NCI-H1930 (cell line): Measurements from ENCODE around the gene DCDC2.
"Not testable (repeated sequence)": the region's sequence is repeated elsewhere in the genome, so short reads cannot be mapped to it uniquely, and the experiment has no call there.

Source experiments
- DNase-seq, 2 experiments: peaks; one replicate each; lab custom pipeline; 2025; lab: John Stamatoyannopoulos, UW

DCDC2 gene

DNA sequence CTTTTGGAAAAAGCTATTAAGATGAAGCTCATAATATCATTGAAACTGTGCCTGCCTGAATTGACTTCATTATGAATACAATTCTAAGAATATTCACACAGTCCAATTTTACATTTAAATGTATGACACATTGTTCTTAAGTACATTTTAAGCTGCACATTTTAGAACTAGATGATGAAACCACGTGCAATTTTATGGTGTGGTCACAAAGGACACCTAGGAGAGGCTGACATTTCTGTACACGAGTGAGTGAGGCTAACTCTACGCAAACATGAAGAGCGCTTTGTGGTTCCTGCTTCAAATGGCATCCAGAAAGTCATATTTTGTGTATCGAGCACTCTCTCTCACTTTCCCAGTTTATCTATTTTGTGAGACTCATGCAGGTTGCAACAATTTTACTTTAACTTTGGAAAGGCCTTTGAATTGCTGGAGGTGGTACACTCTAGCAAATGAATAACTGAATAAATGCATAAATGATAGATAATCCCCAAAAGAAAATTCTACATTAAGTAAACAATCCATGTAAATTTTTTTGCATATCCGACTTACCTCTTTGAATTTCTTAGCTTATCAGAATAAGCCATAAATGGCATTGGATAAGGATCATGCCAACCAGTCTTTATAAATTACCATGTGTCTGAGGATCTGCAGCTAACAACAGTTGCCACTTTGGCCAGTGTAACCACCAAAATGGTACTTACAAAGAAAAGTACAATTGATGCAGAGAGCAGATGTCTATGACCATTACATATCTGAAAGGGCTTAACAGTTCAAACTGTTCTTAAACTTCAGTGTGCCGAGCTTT, 134.5 kb downstream of the DCDC2 start:
- peak in 1 of 2 experiments; percentile 45 for DNase-seq

GRCh38 chr6:24219670-24220069, 138.2 kb downstream of the DCDC2 start:
- no peak for DNase-seq

DNA sequence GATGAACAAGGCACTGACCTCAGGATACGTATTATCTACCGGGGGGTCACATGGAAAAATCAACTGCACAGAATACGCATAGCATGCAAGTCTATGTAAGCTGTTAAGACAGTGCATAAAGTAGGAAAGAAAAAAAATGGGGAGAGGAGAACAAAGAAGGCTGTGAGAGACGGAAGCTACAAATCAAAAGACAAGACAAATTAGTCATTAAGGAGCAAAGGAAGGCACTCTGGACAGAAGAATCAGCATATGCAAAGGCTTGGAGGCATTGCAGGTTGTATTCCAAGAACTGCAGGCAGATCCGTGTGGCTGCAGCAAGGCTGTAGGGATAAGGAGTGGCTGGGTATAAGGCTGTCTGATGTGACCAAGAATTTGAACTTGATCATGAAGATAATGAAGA, 142.9 kb downstream of the DCDC2 start:
- DNase-seq = no peak

- peak in 1 of 2 experiments; percentile 21 for DNase-seq
Measured at GRCh38 chr6:24207413-24207812, 150.4 kb downstream of the DCDC2 start.

- peak; percentile 42 to 56 for DNase-seq
Measured at GRCh38 chr6:24205020-24205492, 152.8 kb downstream of the DCDC2 start.

- not testable (repeated sequence) for DNase-seq
Measured at GRCh38 chr6:24204113-24204512, 153.7 kb downstream of the DCDC2 start.

- DNase-seq = no peak
Measured at GRCh38 chr6:24197892-24198291, 160.0 kb downstream of the DCDC2 start.

- no peak for DNase-seq
Measured at GRCh38 chr6:24195836-24196597, 161.8 kb downstream of the DCDC2 start.

GRCh38 chr6:24194978-24195700, 162.7 kb downstream of the DCDC2 start:
- DNase-seq = no peak

- no peak for DNase-seq
Measured at GRCh38 chr6:24193364-24193763, 164.5 kb downstream of the DCDC2 start.

- DNase-seq = no peak
Measured at GRCh38 chr6:24191346-24191745, 166.5 kb downstream of the DCDC2 start.

GRCh38 chr6:24188578-24189080, 169.2 kb downstream of the DCDC2 start:
- DNase-seq = peak in 1 of 2 experiments; percentile 42

DNA sequence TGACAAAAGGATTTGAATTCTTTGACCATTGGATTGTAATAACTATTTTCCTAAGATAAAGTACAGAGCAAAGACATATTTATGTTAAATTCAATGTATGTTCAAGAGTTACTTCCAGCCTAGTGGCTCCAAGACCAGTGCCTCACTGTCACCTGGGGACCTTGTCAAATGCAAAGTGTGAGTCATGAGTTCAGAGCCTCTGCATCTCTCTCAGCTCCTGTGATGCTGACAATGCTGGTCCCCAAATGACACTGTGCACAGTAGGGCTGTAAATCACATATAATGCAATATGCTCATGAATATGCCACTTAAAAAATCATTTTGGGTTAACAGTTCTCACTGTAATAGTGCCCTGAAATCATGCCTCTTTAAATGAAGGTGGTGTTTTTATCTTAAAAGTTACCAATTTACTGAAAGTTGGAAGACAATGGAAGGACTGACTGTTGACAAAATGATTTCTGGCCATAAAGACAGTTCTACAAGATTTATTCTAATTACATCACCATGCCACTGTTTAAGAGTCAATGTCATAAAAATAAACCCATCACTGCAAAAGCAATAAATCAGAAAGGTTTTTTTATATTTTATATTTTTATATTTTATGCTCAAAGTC, 169.8 kb downstream of the DCDC2 start:
- no peak for DNase-seq

DNA sequence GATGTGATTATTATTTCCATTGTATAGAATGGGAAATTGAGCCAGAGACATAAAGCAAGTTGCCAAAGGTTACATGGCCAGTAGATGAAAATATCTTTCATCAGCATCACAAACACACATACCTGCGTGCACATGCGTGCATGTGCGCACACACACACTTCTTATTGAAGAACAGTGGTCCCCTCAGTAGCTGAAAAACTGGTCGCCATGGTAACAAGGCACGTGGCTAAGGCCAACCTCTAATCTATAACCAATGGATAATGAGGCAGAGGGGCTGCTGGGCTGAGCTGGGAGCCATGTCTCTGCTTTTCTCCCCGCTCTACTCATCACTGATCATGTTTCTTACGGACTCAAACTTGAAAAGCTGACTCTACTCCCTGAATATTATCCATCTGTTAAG, 171.5 kb downstream of the DCDC2 start:
- no peak for DNase-seq

DNA sequence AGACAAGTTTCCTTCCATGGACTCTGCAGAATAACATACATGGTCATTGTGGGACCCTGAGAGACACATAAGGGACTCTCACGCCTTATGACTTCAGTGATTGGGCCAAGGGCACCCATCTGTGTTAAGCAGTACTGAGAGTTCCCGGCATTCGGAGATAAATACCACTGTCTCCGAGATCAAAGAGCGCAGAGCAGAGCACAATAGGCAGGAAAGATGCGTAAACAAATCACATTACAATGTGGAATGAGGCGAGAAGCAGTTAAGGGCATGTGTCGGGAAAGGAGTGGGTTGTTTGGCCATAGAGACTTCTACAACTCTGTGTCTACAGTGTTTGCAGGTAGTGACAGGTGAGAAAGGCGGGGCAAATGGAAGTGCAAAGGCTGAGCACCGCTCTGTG, 174.3 kb downstream of the DCDC2 start:
- no peak for DNase-seq

DNA sequence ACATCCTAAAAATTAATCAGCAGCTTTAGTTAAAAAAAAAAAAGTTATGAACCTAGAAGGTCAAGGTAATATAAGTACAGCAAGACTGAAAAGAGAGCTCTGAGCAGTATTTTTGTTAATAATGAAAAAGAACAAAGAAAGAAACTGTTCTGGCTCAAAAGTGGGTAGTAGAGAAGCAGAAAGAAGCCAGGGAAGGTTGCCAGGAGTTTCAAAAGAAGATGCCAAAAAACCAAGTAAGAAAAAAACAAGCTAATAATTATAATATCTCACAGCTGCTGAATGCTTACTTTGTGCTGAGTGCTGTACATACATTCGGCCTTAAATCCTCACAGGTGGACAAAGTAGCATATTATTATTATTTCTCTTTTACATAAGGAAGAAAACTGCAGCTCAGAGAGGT, 200.0 kb downstream of the DCDC2 start:
- no peak for DNase-seq

- no peak for DNase-seq
Measured at GRCh38 chr6:24154121-24154520, 203.7 kb downstream of the DCDC2 start.

DNA sequence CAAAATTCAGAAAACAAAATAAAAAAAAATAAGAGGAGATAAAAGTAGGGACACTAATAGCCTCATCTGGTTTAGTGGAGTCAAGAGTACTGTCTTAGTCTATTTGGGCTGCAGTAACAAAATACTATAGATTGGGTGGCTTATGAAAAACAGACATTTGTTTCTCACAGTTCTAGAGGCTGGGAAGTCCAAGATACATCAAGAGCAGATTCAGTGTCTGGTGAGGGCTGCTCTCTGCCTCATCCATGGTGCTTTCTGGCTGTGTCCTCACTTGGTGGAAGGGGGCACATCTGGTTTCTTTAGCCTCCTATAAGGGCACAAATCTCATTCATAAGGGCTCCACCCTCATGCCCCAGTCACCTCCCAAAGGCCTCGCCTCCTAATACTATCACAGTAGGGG, 205.8 kb downstream of the DCDC2 start:
- DNase-seq = no peak

DNA sequence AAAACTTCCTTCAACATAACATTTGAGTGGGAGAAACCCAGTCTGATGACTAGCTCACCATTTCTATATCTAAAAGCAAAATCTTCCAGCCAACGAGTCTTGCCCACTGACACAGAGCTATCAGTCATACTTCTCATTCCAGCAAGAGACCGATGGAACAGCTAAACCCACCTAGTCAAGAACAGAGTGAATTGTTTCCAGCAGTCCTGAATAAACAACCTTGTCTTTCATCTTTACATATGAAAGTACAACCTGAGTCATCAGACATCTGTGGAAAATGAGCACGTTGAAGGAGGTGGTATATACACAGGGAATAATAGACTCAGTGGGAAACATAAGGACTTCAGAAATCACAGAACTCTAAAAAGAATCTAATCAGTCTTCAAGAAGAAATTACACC, 208.0 kb downstream of the DCDC2 start:
- DNase-seq = no peak

DNA sequence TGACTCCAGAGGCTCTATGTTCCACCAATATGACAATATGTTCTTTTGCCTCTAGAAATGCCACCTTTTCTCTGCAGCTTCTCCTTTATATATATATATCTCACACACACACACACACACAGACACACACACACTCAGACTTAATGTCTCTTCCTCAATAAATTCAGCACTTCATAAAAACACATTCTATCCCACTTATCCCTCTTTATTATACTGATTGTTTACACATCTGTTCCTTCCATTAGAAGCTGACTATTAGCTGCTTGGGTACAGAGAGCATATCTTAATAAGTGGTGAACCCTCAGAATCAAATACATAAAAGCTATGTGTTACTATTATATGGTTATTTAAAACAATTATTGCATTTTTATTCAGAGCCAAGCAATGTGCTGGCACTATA, 208.6 kb downstream of the DCDC2 start:
- no peak for DNase-seq

- no peak for DNase-seq
Measured at GRCh38 chr6:24148684-24149083, 209.2 kb downstream of the DCDC2 start.

- DNase-seq = no peak
Measured at GRCh38 chr6:24148154-24148570, 209.7 kb downstream of the DCDC2 start.
